Testis (tissue), 3 donors: ENCODE results near the gene PTPRK. TPM values are rescaled to one million over a fixed set of nuclear protein-coding genes. Genes with fewer than 3 reads are reported as not detected.

Source experiments
- DNase-seq: peaks from one replicate; pipeline ENCODE4 v3.0.0-alpha.2; 2019
- H3K27ac ChIP-seq, 2 donors: fragments of 200-600 bp; sonication (generic); one replicate each; pipeline ENCODE4 v1.5.1; 2019
- H3K27me3 ChIP-seq: fragments of 200-600 bp; sonication (generic); one replicate; pipeline ENCODE4 v1.5.1; 2019
- H3K36me3 ChIP-seq: fragments of 200-600 bp; sonication (generic); one replicate; pipeline ENCODE4 v1.5.1; 2017; ENCODE audit warnings: low read depth; ENCODE audit errors: missing control alignments
- H3K4me1 ChIP-seq: fragments of 200-600 bp; sonication (generic); one replicate; pipeline ENCODE4 v1.5.1; 2019
- H3K4me3 ChIP-seq, 2 donors: fragments of 200-600 bp; sonication (generic); one replicate each; pipeline ENCODE4 v1.5.1; 2017 to 2019
- H3K9me3 ChIP-seq: fragments of 200-600 bp; sonication (generic); one replicate; pipeline ENCODE4 v1.5.1; 2017
- POLR2A ChIP-seq: fragments of 450-650 bp; IDR thresholded peaks from one replicate; pipeline ENCODE4 v1.6.1; 2017; ENCODE audit warnings: antibody characterized with exemption, mild to moderate bottlenecking, moderate library complexity
- WGBS, 2 donors: methylation state at CpG; one replicate each; pipeline ENCODE4 v1.1.5; 2018; 5-methylcytosine and 5-hydroxymethylcytosine counted together
- intact Hi-C: fragments of 100-400 bp; cut with DNase I; formaldehyde crosslinking; loops from one replicate; pipeline ENCODE4 v1.15.1; 2023; ENCODE audit warnings: low total_unique reads
- polyA plus RNA-seq: library from polyadenylated mRNA; stranded (reverse); fragments of 350-450 nt; fragmentation: Illumina TruSeq; extraction: RNeasy Lipid Tissue Mini Kit (QIAGEN cat#74804); gene quantifications from one replicate; pipeline ENCODE4 v1.2.3, GENCODE V29; 2014; ENCODE audit warnings: low read depth, low replicate concordance; ENCODE audit not compliant: insufficient read depth
- total RNA-seq, 2 donors: library from RNA; depleted of rRNA; stranded (reverse); fragments of >200 nt; gene quantifications; one replicate each; pipeline ENCODE4 v1.2.3, GENCODE V29; 2016
- TF ChIP-seq, protein P1 (sequence below), 3 experiments: fragments of 450-650 bp in 2 of 3; fragments of 200-600 bp in 1 of 3; sonication (generic) in 1 of 3; IDR thresholded peaks; one replicate each; pipeline ENCODE4 v1.5.1; 2016 to 2019; ENCODE audit warnings: antibody characterized with exemption in 3 of 3, mild to moderate bottlenecking in 2 of 3, moderate library complexity in 1 of 3

PTPRK gene
- total and polyA plus RNA-seq, 3 donors from 2014 or later, result 9.1 to 13.3 (median 12.5) TPM

DNA sequence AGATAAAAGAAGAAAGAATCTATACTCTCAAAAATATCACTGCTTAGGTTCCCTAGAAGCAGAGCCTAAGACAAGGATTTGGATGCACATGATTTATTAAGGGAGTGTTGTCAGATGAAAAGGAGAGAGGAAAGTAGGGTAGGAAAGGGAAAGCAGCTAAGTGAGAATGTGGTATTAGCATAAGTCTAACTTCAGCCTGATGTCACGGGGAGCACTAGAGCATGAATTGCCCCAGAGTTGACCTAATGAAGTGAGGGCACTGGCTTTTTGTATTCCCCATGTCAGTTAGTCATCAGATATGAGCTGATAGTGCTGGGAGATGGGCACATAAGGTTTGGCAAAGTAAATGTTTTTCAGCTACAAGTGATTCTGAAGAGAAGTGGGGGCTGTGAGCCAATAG lies 490.6 kb downstream of the PTPRK start:
- no peak for TF ChIP-seq POLR2A
- TF ChIP-seq, protein P1, sequence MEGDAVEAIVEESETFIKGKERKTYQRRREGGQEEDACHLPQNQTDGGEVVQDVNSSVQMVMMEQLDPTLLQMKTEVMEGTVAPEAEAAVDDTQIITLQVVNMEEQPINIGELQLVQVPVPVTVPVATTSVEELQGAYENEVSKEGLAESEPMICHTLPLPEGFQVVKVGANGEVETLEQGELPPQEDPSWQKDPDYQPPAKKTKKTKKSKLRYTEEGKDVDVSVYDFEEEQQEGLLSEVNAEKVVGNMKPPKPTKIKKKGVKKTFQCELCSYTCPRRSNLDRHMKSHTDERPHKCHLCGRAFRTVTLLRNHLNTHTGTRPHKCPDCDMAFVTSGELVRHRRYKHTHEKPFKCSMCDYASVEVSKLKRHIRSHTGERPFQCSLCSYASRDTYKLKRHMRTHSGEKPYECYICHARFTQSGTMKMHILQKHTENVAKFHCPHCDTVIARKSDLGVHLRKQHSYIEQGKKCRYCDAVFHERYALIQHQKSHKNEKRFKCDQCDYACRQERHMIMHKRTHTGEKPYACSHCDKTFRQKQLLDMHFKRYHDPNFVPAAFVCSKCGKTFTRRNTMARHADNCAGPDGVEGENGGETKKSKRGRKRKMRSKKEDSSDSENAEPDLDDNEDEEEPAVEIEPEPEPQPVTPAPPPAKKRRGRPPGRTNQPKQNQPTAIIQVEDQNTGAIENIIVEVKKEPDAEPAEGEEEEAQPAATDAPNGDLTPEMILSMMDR (IDR thresholded peaks at IDR 0.05), result no peak
- WGBS, 2 donors, result 88 to 93% methylated on average over 1 of the region's 1 CpG

GRCh38 chr6:128028183-128028582 lies 492.2 kb downstream of the PTPRK start:
- H3K27ac ChIP-seq, result no peak overlapping the region
- no peak for TF ChIP-seq POLR2A
- TF ChIP-seq, protein P1 (IDR thresholded peaks at IDR 0.05), result no peak
- no peaks in the 10 kb centered on the region for H3K36me3 ChIP-seq
- H3K9me3 ChIP-seq, result no peaks in the 10 kb centered on the region
- H3K27me3 ChIP-seq, result no peaks in the 10 kb centered on the region
- no peak overlapping the region for H3K4me3 ChIP-seq
- no peak for DNase-seq
- intact Hi-C loops, result no loop called here
- no peaks in the 10 kb centered on the region for H3K4me1 ChIP-seq

More for the DNA sequence above, 490.6 kb downstream of the PTPRK start:
- H3K4me3 ChIP-seq, result no peak overlapping the region
- no peaks in the 10 kb centered on the region for H3K4me1 ChIP-seq
- no peak for DNase-seq
- intact Hi-C loops, result no loop called here
- no peak overlapping the region for H3K27ac ChIP-seq
- no peaks in the 10 kb centered on the region for H3K36me3 ChIP-seq
- H3K9me3 ChIP-seq, result no peaks in the 10 kb centered on the region
- no peaks in the 10 kb centered on the region for H3K27me3 ChIP-seq

- Histone ChIP-seq H3K4me3 (no peak overlapping the region), H3K27ac (no peak overlapping the region), H3K9me3 (no peaks in the 10 kb centered on the region), H3K4me1 (no peaks in the 10 kb centered on the region), H3K36me3 (no peaks in the 10 kb centered on the region), H3K27me3 (no peaks in the 10 kb centered on the region)
- DNase-seq, result no peak
- 50 to 62% methylated on average over 1 of the region's 1 CpG for WGBS, 2 donors
- no peak for TF ChIP-seq POLR2A
- TF ChIP-seq, protein P1 (IDR thresholded peaks at IDR 0.05), result no peak
- intact Hi-C loops, result no loop called here
Measured at GRCh38 chr6:128025478-128025877, 494.9 kb downstream of the PTPRK start.

GRCh38 chr6:128024969-128025368 lies 495.4 kb downstream of the PTPRK start:
- H3K9me3 ChIP-seq, result no peaks in the 10 kb centered on the region
- TF ChIP-seq, protein P1 (IDR thresholded peaks at IDR 0.05), result no peak
- no peak for TF ChIP-seq POLR2A
- no peaks in the 10 kb centered on the region for H3K4me1 ChIP-seq
- no peaks in the 10 kb centered on the region for H3K36me3 ChIP-seq
- intact Hi-C loops, result no loop called here
- WGBS, 2 donors, result 63 to 77% methylated on average over 1 of the region's 1 CpG
- no peak overlapping the region for H3K27ac ChIP-seq
- DNase-seq, result no peak
- no peaks in the 10 kb centered on the region for H3K27me3 ChIP-seq
- H3K4me3 ChIP-seq, result no peak overlapping the region

GRCh38 chr6:128024046-128024445 lies 496.4 kb downstream of the PTPRK start:
- H3K4me3 ChIP-seq, result no peak overlapping the region
- no peak for DNase-seq
- no peak for TF ChIP-seq POLR2A
- TF ChIP-seq, protein P1 (IDR thresholded peaks at IDR 0.05), result no peak
- WGBS, 2 donors, result 79 to 80% methylated on average over 1 of the region's 1 CpG
- intact Hi-C loops, result no loop called here
- no peaks in the 10 kb centered on the region for H3K36me3 ChIP-seq
- no peaks in the 10 kb centered on the region for H3K4me1 ChIP-seq
- no peak overlapping the region for H3K27ac ChIP-seq
- no peaks in the 10 kb centered on the region for H3K27me3 ChIP-seq
- H3K9me3 ChIP-seq, result no peaks in the 10 kb centered on the region
